ENCODE results near the gene RIPOR3.
"Not testable (repeated sequence)": the region's sequence is repeated elsewhere in the genome, so short reads cannot be mapped to it uniquely, and the experiment has no call there.

RIPOR3 gene

GRCh38 chr20:50680105-50680960 lies 11.0 kb downstream of the RIPOR3 start:
- DNase-seq (ENCODE audit: low read depth, low spot score), result no peak

DNA sequence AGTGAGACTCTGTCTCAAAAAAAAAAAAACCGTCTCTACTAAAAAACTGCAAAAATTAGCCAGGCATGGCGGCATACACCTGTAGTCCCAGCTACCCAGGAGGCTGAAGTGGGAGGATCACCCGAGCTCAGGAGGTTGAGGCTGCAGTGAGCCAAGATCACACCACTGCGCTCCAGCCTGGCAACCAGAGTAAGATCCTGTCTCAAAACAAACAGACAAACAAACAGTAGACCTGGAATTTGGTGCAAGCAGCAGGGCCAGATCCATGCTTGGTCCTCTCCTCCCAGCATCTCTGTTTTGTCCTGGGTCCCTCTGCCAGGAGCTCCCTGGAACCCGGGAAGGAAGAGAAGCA lies 11.6 kb downstream of the RIPOR3 start:
- DNase-seq (ENCODE audit: low read depth, low spot score), result no peak

DNA sequence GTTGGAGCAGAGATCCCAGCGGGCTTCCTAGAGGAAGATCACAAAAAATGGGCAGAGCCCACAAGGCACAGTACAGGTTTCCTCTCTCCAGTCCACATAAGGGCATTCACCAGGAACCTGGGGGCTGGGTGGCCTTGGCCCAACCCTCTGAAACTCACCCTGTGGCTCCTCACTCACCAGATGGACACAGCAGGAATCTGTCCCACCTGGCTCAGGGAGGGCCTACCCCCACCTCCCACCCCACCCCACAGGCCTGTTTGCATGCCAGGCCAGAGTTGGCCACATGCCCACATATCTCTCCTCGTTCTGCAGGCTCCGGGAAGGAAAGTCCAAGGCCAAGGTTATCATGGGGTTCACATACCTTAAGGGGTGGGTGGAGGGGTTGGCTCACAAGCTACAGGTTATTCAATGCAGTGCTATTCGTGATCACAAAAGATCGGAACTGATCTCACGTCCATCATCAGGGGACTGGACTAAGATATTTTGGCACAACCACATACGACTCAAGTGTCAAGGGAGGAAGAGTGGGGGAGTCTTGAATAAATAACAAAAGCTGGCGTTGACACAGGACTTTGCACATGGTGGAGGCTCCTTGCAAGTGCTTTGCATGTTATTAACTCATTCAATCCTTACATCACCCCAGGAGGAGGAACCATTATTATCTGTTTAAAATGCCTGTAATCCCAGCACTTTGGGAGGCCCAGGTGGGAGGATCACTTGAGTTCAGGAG lies 13.0 kb downstream of the RIPOR3 start:
- no peak for DNase-seq (ENCODE audit: low read depth, low spot score)

DNA sequence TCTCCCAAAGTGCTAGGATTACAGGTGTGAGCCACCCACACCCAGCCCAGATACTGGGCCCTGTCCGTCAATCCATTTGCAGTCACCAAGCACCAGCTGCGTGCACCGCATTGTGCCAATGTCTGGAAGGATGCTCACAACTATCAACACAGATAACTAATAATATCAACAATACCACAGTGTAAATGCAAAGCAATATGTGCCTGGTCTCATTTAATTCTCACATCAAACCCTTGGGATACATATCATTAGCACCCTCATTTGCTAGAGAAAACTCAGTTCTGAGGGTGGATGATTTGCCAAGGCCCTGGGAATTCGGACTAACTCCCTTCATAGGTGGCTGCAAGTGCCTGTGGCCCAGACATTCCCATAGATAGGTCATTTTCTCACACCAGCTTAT lies 14.5 kb downstream of the RIPOR3 start:
- DNase-seq (ENCODE audit: low read depth, low spot score), result no peak

GRCh38 chr20:50676377-50676731 lies 15.0 kb downstream of the RIPOR3 start:
- not testable (repeated sequence) for DNase-seq (ENCODE audit: low read depth, low spot score)

GRCh38 chr20:50675671-50676376 lies 15.5 kb downstream of the RIPOR3 start:
- no peak for DNase-seq (ENCODE audit: low read depth, low spot score)

DNA sequence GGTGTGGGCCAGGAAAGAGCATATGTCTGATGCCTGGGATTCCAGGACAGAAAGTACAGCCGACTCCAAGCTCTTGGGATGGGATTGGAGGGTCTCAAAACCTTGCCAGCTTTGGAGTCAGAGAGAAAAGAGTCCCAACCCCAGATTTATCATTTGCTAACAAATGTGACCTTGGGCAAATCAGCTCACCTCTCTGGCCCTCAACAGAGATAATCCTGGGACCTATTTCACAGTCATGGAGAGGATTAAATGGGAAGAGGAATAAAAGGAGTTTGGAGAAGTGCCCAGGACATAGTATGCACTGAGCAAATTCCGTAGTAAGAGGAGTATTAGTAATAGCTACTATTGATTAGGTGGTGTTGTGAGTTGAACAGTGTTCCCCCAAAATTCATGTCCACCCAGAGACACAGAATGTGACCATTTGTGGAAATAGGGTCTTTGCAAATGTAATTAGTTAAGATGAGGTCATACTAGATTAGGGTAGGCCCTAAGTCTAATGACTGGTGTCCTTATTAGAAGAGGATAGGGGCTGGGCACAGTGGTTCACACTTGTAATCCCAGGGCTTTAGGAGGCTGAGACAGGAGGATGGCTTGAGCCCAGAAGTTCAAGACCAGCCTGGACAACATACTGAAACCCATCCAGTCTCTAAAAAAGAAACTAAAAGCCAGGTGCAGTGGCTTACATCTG lies 17.1 kb downstream of the RIPOR3 start:
- no peak for DNase-seq (ENCODE audit: low read depth, low spot score)

DNA sequence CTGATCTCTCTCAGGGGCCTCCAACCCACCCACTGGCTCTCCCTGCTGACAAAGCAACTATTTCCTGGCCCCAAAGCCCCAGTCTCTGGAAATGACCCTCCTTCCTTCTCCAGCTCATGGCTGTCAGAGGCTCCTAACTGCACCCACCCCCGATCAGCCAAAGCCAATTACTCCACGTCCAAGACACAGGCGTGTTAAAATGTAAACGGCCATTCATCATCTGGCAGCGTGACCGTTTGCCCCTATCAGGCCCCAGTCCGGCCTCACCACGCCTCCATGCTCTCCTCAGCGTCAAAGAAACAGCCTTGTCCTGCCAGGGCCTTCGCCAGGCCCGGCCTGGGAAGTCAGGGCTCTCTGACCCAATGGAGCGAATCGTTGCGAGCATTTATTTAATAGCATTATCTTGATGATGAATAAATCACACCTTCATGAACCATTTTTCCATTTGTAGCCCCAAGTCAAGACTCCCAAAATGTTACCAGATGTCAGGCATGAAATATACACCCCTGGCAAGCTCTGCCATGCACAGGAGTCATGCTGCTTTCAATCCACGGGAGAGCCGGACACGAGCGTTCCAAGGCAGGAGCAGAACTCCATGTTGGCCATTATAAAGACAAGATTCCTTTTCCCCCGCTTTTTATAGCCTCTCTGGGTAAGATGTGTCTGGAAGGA lies 17.7 kb downstream of the RIPOR3 start:
- DNase-seq (ENCODE audit: low read depth, low spot score), result no peak

DNA sequence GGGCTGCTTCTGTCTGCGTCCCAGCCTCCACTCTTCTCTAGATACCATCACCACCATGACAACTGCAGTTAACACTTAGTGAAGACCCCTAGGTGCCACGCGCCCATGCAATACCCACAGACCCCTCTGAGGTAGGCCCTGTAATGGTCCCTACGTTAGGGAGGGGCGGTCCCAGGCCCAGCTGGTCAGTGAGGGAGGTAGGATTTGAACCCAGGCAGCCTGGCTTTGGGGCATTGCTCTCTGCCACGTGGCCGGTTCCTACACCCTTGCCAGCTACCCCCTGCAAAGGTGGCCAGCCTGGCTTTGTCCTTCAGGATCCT lies 18.2 kb downstream of the RIPOR3 start:
- DNase-seq (ENCODE audit: low read depth, low spot score), result no peak

GRCh38 chr20:50672400-50673145 lies 18.8 kb downstream of the RIPOR3 start:
- DNase-seq (ENCODE audit: low read depth, low spot score), result no peak

DNA sequence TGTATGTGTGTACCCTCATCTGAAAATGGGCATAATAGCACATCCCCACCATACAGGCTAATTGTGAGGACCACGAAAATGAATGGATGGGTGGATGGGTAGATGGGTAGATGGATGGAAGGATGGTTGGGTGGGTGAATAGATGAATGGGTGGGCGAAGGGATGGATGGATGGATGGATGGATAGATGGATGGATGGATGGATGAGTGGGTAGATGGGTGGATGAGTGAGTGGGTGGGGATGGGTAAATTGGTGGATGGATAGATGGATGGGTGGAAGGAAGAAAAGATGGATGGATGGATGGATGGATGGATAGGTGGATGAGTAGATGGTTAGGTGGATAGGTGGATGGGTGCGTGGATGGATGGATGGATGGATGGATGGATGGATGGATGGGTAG lies 19.7 kb downstream of the RIPOR3 start:
- no peak for DNase-seq (ENCODE audit: low read depth, low spot score)

GRCh38 chr20:50671010-50671409 lies 20.3 kb downstream of the RIPOR3 start:
- not testable (repeated sequence) for DNase-seq (ENCODE audit: low read depth, low spot score)

GRCh38 chr20:50670126-50670862 lies 21.0 kb downstream of the RIPOR3 start:
- no peak for DNase-seq (ENCODE audit: low read depth, low spot score)

GRCh38 chr20:50668798-50669197 lies 22.5 kb downstream of the RIPOR3 start:
- DNase-seq (ENCODE audit: low read depth, low spot score), result no peak

- no peak for DNase-seq (ENCODE audit: low read depth, low spot score)
These were observed 23.0 kb downstream of the RIPOR3 start for GRCh38 chr20:50668326-50668725.

- no peak for DNase-seq (ENCODE audit: low read depth, low spot score)
These were observed 24.5 kb downstream of the RIPOR3 start for GRCh38 chr20:50666709-50667298.

DNA sequence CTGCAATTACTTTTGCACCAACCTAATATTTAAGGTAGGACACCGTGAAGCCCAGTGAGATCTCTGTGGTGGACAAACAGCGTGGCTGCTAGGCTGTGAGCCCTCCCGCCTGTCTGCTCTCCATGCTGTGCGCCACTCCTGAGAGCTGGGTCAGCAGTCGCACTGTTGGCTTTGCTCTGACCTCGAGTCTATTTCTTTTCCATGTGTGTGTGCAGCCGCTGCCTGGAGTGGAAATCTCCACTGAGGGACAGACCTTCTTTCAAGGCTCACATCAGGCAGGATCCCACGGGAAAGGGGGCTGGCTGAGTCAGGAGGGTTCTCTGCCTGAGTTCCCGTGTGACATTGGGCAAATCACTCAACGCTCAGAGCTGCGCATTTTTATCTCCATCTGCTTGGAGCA lies 27.1 kb downstream of the RIPOR3 start:
- DNase-seq (ENCODE audit: low read depth, low spot score), result no peak

DNA sequence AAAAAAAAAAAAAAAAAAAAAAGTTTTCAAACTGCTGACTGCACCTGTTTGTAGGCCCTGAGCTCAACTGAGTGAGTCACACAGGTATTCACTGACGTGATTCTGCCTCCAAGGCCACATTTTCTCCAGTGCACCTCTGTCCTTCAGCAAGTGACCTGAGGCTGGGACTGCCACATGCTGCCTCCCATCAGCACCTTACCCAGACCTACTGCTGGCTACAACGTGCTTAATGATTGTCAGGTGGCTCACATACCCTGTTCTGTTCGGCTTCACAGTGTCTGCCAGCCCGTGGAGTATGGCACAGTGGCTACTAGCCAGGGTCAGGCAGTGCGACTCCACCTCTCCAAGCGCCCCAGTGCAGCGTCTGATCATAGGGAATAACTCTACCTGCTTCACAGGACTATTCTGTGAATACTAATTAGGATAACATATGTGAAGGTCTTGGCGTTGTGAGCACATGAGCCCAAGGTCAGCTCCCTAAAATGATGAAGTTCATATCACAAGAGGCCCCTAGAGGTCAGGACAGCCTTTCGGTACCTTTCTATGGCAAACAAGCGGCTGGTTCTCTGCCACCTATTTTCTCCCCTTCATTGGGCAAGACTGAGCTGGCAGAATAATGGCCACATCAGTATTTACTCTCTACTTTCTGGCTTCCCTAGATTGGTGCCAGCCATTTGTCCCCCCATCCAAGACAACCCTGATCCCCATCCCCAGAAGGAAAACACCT lies 28.1 kb downstream of the RIPOR3 start:
- no peak for DNase-seq (ENCODE audit: low read depth, low spot score)

Data from activated CD4-positive, CD25-positive, alpha-beta regulatory T cell treated with anti-CD3 and anti-CD28 coated beads, Interleukin-2, amount 50 U/mL, for 16 hours (primary cell).